Measurements from ENCODE around the gene HTR7. TPM values are rescaled to one million over a fixed set of nuclear protein-coding genes. Genes with fewer than 3 reads are reported as not detected.

Gene HTR7
- total and polyA plus RNA-seq, 2 of the 8 experiments (the other 6 are each of a cell fraction or from before 2014, with no cell fraction given) = 22.9 to 24.6 TPM

GRCh38 chr10:90787393-90788198, 70.2 kb downstream of the HTR7 start (continued):
- TF ChIP-seq CTCF (IDR thresholded peaks at IDR 0.05; ENCODE audit: control extremely low read depth in 1 of 3, insufficient read depth in 1 of 3, low read depth in 1 of 3, low read length in 3 of 3) = peak; percentile 57 to 86 (median 76)
- no peak for TF ChIP-seq HDAC2 (IDR thresholded peaks at IDR 0.05; ENCODE audit: borderline replicate concordance in 1 of 2, low read depth in 2 of 2, low read length in 2 of 2)
